GM19395 (cell line): ENCODE results near the gene NTN4.
"Not testable (repeated sequence)": the region's sequence is repeated elsewhere in the genome, so short reads cannot be mapped to it uniquely, and the experiment has no call there.

Source experiments
- ATAC-seq: cut with Tn5 transposase; IDR thresholded peaks from one replicate; pipeline ENCODE4 v1.9.1; 2021; ENCODE audit warnings: mild to moderate bottlenecking, moderate library complexity; ENCODE audit not compliant: unreplicated experiment

The NTN4 gene

DNA sequence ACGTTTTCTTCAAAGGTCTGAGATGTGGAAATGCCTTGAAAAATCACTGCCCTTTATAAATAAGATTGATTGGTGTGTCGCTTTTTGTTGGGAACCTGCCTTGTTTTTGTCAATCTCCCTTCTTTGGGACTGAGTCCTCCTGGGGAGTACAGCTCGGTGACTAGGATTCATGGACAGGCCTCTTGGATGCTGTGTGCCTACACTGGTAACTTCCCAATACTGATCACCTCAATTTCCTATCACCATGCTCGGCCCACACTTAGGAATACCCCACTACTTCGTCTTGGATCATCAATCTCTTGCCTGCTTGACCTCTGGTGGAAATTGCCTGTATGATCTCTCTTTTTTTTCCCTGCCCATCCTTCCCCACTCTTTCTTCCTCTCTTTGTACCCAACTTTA, 34.2 kb downstream of the NTN4 start:
- ATAC-seq, result no peak

- ATAC-seq, result no peak
Measured at GRCh38 chr12:95755261-95755865, 35.2 kb downstream of the NTN4 start.

- ATAC-seq, result not testable (repeated sequence)
Measured at GRCh38 chr12:95746062-95746461, 44.5 kb downstream of the NTN4 start.

GRCh38 chr12:95742586-95742985, 48.0 kb downstream of the NTN4 start:
- ATAC-seq, result no peak

DNA sequence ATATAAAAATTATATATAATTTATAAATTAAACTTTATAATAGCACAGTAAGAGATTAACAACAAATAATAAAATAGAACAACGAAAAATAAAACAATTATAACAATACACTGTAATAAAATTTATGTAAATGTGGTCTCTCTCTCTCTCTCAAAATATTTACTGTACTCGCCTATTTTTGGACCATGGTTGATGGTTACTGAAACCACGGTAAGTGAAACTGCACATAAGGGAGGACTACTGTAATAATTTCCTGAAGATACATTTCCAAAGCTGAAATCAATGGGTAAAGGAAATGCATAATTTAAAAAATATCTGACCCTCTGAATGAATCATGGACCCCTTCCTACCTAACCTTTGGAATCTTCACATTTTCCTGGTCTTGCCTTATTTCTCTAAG, 48.9 kb downstream of the NTN4 start:
- no peak for ATAC-seq

- no peak for ATAC-seq
Measured at GRCh38 chr12:95740751-95741150, 49.8 kb downstream of the NTN4 start.

- ATAC-seq, result no peak
Measured at GRCh38 chr12:95739561-95740313, 50.8 kb downstream of the NTN4 start.

GRCh38 chr12:95738024-95738611, 52.4 kb downstream of the NTN4 start:
- no peak for ATAC-seq

GRCh38 chr12:95736631-95737030, 53.9 kb downstream of the NTN4 start:
- no peak for ATAC-seq

DNA sequence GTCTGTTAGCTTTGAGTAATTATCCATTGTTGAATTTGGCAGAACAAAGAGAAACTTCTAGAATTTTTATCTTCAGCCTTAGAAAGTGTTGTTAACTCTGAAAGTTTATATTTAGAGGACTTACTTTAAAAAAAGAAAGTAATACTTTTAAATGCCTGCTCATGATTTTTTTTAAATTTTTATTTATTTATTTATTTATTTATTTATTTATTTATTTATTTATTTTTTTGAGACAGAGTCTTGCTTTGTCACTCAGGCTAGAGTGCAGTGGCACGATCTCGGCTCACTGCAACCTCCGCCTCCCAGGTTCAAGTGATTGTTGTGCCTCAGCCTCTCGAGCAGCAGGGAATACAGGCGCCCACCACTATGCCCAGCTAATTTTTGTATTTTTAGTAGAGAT, 54.8 kb downstream of the NTN4 start:
- ATAC-seq, result not testable (repeated sequence)

GRCh38 chr12:95733141-95733825, 57.3 kb downstream of the NTN4 start:
- no peak for ATAC-seq

- peak; percentile 85 for ATAC-seq
Measured at GRCh38 chr12:95731519-95731958, 59.0 kb downstream of the NTN4 start.

- ATAC-seq, result no peak
Measured at GRCh38 chr12:95730457-95730856, 60.1 kb downstream of the NTN4 start.

- ATAC-seq, result no peak
Measured at GRCh38 chr12:95726903-95727302, 63.7 kb downstream of the NTN4 start.

DNA sequence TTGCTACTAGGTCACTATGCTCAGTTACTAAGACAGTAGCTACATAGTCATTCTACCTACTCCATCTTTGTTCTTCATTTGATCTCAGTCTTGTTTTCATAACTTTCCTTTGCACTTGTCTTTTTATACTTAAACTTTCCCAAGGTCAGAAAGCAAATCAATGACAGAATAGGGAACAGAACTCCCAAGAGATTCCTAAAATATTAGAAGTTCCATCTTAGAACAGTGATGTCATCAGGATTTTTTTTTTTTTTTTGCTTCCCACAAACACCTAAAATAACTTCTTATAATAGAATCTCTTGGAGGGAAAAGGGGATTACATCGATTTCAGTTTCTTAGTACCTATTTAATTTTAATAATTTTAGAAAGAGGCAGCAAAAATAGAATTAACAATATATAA, 65.8 kb downstream of the NTN4 start:
- ATAC-seq, result no peak

DNA sequence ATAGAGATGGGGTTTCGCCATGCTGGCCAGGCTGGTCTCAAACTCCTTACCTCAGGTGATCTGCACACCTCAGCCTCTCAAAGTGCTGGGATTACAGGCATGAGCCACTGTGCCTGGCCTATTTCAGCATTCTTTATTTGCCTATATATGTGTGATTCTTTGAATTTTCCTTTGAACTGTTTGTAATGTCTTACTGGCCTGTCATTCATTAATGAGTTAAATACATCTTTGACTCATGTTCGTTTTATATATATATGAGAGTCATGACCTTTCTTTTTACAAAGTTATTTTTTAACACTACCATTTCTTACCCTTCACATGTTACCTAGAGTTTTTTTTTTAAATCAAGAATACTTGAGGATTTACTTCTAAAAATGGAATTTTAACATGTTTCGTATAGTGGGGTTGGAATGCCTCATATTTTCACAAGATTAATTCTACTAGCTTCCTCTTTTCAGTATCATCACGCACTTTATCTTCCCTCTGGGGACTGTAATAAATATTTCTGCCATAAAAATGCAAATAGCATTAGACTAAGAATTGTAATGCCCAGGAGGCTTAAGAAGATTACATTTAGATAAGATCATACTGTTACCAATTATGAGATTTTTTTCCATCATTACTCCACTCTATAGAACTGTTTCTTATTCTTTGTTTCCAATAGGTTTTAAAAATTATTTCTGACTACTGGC, 66.7 kb downstream of the NTN4 start:
- ATAC-seq, result no peak

DNA sequence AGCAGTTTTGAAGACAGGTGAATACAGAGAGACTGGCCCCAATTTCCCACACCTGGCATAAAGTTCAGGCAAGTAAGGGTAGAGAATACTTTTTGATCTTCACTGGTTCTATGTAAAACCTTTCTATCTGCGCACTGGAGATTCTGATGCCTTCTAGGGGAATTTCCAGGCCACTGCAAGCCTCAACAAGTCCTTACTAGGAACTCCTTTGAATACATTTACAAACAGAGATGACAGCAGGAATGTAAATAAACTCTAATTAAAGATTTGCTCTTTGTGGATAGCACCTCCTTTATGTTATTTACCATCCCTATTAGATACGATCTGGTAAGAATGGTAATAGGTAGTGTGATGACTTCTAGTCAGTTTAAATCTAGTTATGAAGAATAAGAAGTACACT, 69.2 kb downstream of the NTN4 start:
- no peak for ATAC-seq

DNA sequence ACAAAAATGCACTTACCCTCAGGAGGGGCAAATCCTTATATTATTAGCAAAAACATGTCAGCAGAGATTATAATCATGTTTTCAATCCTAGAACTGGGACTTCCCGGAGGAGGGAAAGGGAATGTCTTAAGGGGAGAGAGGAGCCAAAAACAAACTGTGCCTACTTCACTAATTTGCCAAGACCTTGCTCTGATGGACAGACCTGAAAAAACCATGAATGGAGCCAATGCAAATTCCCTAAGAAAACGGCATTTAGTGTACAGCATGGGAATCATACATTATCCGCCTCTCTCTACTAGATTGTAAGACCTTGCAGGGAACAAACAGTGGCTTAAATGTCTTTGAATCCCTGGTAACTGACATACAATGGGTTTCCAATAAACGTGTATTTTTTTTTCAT, 70.4 kb downstream of the NTN4 start:
- ATAC-seq, result no peak

DNA sequence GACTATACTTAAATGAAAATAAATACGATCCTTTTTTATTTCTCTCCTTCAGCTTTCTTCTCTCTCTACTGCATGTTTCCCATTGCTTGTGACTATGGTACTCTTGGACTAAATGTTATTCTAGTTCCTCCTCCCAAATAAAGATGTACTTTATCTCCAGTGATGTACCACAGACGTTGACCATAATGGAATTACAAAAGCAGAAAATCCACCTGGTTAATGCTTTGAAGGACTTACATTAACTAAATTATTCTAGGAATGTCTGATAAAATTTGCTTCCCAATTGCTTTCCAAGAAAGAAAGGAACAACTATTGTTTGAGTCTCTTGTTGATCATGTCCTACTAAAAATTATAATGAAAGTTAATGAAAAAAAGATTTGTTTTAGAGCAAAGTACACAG, 71.8 kb downstream of the NTN4 start:
- no peak for ATAC-seq

DNA sequence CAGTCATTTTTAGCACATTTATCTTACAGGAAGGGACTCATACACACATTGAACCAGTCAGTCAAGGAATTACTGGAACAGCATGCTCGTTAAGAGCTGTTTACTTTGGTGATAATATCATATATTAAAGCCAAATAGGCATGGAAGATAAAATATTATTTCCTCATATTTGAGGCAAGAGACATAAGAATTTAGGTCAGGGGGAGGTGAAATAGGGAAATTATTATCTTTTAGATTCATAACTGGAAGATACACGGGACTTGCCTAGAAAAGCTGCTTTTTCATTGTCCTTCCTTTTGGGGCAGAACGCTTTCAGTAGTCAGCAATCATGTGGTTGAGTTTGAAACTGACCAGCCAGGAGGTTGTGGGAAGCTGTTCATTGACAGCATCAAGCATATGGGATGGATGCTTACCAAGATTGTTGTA, 72.5 kb downstream of the NTN4 start:
- no peak for ATAC-seq

DNA sequence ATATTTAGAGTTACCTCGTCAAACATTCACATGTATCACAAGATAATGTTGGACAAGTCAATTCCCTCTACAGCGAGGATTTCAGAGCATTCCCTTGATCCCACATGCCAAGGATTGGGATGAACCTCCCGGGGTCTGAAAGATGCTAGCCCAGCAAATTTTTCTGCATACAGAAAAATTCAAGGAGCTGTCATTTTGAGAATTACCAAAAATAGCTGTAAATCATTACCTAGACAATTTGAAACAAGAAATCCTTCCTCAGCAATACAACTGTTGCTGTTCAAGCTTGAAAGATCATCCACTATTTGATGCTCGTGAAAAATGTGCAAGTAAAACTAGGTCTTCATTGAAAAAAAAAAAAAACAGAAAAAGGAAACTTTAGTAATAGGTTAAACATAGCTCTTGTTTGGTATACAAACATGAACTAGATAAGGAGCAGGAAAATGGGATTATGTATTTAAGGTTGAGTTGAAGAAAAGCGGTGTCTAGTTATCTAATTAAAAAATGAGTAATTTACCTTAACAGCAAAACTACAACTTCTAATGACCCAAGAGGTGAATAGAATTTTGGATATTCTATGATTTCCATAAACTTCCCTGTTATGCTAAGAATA, 73.1 kb downstream of the NTN4 start:
- no peak for ATAC-seq
